ENCODE results near the gene XYLT1.

XYLT1 gene

DNA sequence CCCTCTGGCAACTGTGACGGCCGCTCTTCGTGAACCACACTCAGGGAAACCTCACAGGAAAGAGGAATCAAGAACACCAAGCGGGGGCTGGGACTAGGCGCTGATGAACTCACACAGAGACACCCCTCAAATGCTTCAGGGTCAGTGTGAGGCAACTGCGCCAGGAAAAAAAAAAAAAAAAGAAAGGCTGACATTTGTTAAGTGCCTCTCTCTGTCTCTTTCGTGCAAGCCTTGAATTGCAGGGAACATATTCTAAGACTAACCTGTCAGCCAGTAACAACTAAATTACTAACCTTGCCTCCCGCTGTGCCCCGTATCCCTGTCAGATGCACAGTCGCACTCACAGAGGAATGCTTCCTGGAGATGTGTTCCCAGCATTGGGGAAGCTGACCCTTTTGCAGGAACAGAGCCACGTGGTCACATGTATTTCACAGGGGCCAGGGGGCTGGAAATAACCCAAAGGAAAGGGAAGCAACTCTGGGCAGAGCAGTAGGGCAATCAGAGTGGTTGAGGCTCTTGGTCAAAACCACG, 247.8 kb downstream of the XYLT1 start:
- no peak for DNase-seq

DNA sequence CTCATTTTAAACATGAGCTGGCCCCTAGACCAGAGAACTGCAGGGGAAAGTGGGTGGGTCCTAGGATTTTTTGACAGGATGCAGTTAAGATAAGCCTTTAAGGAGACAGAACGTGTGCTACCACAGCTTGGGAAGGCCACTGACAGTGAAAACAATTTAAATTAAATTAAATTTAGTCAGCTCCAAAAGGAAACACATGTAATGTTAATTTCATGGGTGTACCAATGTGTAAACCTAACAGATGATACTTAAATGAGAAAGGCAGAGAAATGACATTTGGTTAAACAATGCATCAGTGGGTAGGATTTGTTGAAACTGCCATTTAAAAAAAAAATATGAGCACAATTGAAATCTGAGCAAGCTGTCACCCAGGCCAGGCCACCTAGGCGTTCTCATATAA, 250.8 kb downstream of the XYLT1 start:
- no peak for DNase-seq

GRCh38 chr16:17215936-17216335, 254.8 kb downstream of the XYLT1 start:
- DNase-seq, result no peak

DNA sequence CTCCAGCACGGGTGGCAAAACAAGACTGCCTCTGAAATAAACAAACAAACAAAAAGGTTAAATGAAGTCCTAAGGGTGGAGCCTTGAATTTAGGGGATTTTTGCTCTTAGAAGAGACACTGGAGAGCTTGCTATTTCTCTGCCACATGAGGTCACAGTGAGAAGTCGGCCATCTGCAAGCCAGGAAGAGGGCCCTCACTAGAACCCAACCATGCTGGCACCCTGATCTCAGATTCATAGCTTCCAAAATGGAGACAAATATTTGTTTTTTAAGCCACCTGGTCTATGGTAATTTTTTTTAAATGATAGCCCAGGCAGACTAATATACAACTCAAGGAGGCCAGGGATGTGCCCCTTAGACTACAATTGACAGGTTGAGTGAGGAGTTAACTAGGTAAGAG, 255.5 kb downstream of the XYLT1 start:
- no peak for DNase-seq

GRCh38 chr16:17213974-17214373, 256.8 kb downstream of the XYLT1 start:
- DNase-seq, result no peak

DNA sequence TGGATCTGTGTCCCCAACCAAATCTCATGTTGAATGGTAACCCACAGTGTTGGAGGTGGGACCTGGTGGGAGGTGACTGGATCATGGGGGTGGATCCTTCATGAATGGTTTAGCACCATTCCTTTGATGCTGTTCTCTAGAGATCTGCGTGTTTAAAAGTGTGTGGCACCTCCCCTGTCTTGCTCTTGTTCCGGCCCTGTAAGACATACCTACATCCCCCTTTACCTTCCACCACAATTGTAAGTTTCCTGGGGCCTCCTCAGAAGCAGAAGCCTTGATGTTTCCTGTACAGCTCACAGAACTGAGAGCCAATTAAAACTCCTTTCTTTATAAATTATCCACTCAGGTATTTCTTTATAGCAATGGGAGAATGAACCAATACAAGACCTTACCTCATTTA, 257.7 kb downstream of the XYLT1 start:
- DNase-seq, result no peak

DNA sequence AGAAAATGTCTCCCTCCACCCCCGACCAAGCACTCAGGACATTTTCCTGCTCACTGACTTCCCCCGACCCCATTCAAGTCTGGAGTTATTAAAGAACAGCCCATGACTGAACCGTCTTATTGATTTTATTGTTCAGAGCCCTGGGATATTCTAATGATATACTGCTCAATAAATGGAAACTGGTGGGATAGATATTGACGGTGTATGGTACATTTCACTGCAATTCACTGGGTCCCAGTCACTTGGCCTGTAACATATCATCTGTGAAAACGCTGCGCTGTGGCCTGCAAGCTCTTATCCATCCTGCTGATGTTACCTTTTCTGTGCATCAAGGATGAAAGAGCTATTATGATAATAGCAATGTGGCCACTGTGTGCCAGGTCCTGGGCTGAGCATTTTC, 258.2 kb downstream of the XYLT1 start:
- no peak for DNase-seq

- DNase-seq, result peak; percentile 76
Observed at GRCh38 chr16:17211797-17212196, 259.0 kb downstream of the XYLT1 start.

DNA sequence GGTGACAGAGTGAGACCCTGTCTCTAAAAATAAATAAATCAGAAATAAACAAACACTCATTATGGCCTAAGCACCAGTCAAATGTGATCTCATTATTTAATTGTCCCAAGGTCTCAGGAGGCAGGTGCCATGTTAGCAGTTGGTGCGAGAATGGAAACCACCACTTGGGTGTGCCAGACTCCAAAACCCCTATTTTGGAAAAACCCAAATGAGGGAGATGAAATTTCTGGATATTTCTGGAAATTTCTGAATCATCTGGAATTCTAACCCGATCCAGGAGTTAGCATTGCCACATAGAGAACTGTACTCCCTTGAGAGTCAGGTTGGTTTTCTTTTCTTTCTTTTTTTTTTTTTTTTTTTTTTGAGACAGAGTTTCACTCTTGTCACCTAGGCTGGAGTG, 264.0 kb downstream of the XYLT1 start:
- DNase-seq, result no peak

GRCh38 chr16:17205279-17206211, 265.2 kb downstream of the XYLT1 start:
- DNase-seq, result no peak

- DNase-seq, result no peak
Observed at GRCh38 chr16:17204644-17205043, 266.1 kb downstream of the XYLT1 start.

GRCh38 chr16:17204206-17204605, 266.6 kb downstream of the XYLT1 start:
- DNase-seq, result no peak

DNA sequence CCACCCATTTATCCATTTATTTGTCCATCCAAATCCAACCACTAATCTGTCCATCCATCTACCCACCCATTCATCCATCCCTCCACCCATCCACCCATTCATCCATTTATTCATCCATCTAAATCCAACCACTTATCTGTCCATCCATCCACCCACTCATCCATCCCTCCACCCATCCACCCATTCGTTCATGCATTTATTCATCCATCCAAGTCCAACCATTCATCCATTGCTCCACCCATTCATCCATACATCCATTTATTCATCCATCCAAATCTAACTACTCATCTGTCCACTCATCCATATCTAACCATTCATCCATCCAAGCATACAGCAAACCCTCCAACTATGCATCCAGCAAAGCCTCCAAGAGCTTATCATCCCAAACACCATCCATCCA, 267.3 kb downstream of the XYLT1 start:
- no peak for DNase-seq

DNA sequence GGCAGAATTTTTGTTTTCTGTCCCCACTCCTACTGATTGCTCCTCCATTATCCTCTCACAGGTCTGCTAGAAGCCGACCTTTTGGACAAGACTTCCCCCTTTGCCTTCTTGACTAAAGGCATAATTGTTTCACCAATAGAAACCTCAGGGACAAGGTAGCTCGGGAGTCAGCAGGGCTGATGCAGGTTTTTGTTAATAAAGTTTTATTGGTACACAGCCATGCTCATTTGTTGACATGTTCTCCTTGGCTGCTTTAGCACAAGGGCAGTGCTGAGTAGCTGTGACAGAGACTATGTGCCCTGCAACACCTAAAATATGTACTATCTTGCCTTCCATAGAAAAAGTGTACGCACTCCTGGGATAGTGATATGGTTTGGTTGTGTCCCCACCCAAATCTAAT, 271.6 kb downstream of the XYLT1 start:
- no peak for DNase-seq

GRCh38 chr16:17196526-17196925, 274.2 kb downstream of the XYLT1 start:
- DNase-seq, result no peak

DNA sequence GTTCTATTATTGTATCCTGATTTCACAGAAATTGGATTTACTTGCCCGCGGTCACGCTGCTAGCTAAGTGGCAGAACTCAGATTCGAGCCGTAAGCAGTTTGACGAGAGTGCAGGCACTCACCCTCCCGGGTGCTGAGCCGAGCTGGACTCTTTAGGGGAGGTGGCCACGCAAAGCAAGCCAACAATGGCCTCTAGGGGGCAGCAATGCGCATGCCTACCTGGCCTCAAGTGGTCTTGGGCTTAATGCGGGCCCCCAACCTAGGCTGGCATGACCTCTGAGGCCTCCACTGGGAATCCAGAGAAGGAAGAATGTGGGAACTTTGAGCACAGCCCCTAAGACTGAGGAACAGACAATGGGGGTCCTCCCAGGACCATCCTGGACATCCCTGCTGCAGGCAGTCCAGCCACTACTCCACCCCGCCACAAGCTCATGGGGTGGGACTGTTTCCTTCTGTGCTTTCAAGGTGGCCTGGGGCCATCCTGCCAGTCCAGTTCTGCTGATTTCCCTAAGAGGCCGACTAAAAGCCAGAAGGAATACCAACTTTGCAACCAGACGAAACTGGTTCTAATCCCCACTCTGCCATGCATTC, 276.5 kb downstream of the XYLT1 start:
- peak; percentile 65 for DNase-seq

DNA sequence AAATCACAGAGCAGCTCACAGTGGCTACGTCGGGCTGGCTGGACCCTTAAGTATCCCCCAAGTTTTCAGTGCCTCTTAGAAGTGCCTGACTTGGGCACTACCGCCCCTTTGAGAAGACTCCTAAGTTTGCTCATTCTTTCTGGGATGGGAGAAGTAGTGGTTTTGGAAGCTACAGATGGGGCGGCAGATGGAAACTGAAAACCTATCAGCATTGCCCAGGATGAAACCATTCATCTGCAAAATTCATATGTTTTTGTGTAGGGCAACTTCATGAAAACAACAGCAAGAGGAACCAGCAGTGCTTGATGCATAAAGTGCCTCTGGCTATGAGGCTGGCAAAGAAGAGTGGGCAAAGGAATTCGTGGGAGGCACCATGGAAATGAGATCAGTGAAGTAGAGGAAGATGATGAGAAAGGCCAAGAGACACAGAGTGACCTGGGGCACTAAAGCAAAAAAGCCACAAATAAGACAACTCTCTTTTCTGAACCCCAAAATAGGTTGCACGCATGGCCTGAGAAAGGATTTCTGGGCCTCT, 277.1 kb downstream of the XYLT1 start:
- DNase-seq, result no peak

DNA sequence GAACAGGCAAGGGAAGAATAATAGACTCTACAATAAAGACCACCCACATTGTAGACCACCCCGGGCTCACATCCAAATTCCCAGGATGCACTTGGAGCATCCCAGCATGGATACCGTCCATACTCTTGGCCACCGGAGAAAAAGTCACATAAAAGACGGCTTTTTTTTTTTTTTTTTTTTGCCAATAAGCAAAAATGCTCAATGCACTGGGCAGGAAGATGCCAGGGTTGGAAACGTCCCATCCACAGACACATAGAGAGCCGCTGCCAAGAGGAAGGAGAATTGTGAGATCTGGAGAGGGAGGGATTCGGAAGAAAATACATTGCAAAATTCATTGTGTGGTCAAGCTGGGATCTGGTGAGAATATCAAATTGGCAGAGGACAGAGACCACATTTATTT, 286.7 kb downstream of the XYLT1 start:
- no peak for DNase-seq

- peak; percentile 57 for DNase-seq
Observed at GRCh38 chr16:17177959-17178905, 292.5 kb downstream of the XYLT1 start.

DNA sequence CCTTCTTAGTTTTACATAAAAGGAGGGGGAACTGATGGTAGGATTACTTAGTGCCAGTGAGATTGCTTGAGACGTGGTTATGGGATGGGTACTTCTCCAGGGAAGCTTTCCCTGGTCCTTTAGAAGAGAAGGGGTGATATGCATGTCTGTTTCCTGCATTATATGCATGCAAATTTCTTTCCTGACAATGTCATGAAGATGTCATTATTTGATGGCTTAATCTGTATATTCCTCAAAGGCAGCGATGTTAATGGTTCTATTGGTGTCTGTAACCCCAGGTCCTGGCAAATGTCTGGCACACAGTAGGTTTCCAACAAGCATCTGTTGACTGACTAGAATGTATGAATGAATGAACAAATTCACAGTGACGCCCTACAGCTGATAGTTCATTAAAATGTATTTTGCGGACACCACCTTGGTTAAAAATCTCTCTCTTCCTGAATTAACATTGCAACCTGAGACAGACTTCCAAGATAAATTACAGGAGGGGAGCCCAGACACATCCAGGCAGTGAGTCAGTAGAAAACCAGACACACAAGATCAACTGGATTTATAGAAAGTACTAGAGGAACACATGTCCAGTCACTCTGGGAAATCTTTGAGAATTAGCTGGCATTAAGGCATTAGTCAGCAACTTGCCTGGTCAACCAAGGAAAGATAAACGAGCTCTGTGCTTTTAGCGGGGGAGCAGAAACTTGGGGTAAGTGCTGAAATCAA, 293.4 kb downstream of the XYLT1 start:
- DNase-seq, result peak; percentile 67

DNA sequence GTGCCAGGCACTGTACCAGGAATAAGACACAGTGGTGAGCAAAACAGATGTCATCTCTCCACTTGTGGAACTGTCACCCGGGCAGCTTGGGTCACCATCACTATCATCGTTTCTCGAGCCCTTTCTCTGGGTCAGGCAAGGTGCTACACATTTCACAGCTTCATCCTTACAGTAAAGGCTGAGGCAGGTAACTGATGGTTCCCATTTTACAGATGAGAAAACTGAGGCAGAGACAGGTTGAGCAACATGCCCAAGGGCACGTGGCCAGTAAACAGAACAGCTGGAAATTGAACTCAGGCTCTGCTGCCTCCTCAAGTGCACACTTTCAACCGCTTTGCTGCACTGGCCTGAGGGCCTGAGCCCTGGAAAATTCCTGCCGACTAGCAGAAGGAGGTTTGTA, 294.6 kb downstream of the XYLT1 start:
- no peak for DNase-seq

GRCh38 chr16:17173281-17173680, 297.5 kb downstream of the XYLT1 start:
- DNase-seq, result peak; percentile 79

Data from islet precursor cell (in vitro differentiated cells).